GM21825 (cell line): Measurements from ENCODE around the gene CWC27.
A peak's percentile ranks its signal among the peaks of the same experiment; 100 is the strongest.
"Not testable (repeated sequence)": the region's sequence is repeated elsewhere in the genome, so short reads cannot be mapped to it uniquely, and the experiment has no call there.

Experiments used
- ATAC-seq: cut with Tn5 transposase; IDR thresholded peaks from one replicate; pipeline ENCODE4 v1.9.1; 2021; ENCODE audit warnings: mild to moderate bottlenecking, moderate library complexity; ENCODE audit not compliant: unreplicated experiment

Gene CWC27

DNA sequence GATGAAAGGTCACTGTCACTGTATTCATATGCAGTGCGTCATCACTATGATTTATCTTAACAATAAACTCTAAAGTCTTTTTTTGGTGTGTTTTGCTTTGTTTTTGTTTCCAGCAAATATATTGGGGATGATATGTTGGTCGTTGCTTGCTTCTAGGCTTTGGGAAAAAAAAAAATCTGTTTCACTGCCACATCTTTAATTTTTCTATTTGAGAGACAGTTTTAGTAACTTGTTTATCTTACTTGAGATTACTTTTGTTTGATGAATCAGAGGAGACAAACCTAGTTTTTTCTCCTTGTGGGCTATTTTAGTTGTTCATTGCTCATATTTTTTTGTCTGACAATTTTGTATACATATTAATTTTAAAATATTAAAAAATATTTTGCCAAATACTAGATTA lies 19.4 kb downstream of the CWC27 start:
- no peak for ATAC-seq

DNA sequence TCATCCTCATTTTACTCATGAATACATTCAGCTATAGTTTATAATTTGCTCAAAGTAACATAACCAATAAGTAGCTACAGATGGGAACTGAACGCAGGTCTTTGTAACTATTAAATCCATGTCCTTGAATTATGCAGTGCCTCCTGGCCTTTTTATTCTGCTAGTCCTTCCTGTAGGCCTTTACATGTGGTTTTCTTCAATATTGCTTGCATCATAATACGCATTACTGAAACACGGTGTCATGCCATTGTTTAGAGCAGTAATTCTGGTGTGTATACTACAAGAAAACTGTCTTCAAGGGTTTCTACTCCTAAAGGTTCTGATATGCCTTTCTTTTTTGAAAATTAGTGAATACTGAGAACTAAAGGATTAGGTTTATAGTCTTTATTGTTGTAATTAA lies 20.7 kb downstream of the CWC27 start:
- ATAC-seq: no peak

DNA sequence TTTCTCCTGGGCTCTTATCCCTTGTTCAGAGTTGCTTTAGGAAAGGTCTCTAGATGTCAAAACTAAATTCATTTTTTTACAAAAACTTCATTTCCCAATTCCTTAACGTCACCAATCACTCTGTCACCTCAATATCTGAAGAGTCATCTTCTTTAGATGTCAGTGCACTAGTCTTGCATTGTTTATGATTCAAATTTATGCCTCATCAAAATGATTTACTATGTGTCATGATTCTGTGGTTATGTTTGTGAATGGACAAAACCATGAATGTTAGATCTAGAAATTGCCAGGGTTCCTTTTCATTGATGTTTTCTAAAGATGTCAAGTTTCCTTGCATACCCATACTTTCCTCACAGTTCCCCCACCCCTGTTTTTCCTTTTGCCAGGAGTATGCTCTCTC lies 21.5 kb downstream of the CWC27 start:
- no peak for ATAC-seq

DNA sequence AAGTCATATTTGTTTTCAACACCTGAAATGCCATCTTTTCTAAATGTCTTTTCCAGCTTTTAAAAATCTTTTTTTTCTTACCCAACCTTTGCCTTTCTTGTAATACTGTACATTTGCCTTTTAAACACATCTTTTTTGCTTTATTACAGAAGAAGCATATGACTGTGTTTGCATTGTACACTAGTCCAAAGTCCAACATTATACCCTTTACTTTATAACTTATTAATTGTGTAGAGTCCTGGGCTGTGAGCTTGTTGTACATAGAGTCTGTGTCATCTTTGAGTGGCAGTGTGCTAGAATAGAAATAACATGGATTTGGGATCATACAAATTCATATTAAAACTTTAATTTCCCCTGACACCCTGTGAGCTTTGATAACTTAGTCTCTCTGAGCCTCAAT lies 23.7 kb downstream of the CWC27 start:
- ATAC-seq: no peak

DNA sequence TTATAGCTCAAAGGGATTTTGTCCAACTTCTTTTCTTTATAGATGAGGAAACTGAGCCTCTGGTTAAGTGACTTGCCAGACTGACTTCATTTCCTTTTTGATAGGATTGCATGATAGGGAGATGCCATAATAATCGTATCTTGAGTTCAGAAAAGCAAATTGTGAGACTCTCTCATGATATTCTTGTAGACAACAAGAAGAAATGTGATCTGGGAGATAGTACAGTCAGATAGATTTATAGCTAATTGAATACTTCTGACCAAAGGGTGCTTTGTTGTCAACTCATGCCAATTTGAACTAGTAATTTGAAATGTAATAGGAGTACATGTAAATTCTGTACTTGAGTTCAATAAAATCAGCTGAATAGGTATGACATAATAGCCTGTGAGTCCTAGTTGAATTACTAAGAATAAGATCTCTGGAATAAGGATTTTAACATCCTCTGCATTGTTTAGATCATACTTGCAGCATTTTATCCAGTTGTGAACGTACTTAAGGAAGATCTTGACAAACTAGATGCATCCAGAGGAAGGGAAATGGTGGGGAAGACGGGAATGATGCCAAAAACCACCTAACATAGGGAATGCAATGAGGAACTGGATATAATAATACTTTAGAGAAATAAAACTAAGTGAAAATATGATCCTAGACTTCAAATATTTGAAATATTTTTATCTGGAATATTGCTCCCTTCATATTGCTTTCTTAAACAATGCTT lies 25.5 kb downstream of the CWC27 start:
- no peak for ATAC-seq

DNA sequence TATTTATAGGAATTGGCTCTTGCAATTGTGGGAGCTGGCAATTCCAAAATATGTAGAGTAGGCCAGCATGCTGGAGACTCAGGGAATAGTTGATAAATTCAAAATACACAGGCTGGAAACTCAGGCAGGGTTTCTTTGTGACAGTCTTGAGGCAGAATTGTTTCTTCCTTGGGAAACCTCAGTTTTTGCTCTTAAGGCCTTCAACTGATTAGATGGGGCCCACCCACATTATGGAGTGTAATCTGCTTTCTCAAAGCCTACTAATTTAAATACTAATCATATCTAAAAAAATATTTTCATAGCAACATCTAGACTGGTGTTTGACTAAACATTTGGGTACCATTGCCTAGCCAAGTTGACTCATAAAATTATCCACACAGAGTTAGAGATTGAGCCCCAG lies 27.6 kb downstream of the CWC27 start:
- no peak for ATAC-seq

DNA sequence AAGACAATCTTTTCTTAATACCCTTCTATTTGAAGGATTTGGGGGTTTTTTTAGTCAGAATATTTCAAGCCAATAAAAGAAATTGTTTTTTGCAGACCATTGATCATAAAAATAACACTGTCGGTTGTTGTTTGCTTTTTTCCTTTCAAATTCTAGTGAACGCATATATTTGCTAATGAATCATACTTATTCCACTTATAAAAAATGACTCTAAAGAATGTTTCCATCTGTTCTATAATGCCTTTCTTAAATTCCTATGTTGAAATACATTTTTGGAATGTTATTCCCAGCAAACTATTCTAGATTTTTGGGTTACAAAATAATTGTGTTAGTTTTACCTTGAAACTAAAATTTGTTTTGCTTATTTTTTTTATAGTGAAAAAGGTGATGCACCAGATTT lies 32.2 kb downstream of the CWC27 start:
- ATAC-seq: no peak

DNA sequence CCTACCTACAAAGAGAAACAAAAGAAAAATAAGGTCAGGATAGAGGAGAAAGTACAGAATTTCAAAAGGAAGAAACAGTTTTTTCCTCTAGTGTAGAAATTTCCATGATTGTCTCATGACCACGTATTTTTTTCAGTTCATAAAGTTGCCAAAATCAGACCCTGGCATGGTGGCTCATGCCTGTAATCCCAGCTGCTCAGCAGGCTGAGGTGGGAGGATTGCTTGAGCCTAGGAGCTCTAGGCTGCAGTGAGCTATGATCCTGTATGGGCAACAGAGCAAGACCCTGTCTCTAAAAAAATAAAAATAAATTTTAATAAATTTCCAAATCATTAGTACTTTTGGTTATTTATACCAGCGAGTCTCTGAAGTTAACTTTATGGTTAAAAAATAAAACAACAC lies 37.8 kb downstream of the CWC27 start:
- no peak for ATAC-seq

DNA sequence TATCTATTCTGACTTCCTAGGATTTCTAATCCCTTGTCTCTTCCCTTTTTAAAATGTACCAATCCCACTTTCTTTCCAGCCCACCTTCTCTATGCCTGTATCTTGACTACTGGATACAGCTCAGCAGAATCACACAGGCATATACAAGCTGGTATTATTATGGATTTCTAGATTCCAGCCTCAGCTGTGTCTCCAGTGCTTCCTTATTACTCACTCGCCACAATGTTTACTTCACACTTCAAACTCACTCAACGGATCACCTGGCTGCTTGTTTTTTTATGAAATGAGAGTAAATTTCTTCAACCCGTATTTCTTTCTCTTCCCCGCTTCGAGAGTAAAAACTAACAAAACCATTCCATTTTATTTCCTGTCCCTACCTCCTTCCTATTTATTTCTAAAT lies 38.8 kb downstream of the CWC27 start:
- no peak for ATAC-seq

DNA sequence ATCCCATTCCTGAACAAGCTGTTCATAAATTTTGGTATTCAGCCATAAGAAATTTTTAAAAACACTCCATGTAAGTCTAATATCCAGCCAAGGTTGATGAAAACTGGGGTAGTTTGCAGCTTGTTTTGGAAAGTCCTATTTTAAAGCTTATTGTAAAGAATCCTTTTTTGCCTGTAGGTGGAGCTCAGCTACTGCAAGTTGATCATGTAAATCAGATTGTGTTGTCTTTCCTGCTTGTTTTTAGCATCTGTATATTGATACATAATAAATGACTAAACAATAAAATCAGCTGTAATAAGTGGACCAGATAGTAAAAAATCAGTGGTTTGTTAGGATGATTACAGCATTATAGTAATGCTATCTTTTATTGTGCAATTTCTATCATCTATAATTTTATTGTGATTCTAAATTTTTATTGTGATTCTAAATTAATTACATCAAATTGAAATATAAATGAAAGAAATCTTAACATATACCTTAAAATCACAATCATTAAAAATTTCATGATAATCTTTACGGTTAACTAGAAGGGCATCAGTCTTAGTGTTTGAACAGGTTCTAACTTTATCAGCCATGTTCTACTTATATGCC lies 42.4 kb downstream of the CWC27 start:
- ATAC-seq: no peak

DNA sequence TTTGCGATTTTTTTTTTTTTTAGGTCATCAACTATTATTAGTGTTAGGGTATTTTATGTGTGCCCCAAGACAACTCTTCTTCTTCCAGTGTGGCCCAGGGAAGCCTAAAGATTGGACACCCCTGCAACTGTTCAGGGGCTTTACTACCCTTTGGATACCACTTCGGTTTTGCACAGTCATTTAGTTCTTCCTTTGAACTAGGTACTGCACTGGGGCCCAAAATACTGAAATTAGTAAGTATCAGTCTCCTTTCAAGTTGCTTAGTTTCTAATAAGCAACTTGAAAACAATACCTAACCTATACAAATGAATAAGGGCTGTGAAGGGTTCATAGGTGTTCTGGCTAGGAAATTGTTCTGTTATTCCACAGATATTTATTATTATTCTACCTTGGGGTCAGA lies 45.3 kb downstream of the CWC27 start:
- ATAC-seq: peak; percentile 92

DNA sequence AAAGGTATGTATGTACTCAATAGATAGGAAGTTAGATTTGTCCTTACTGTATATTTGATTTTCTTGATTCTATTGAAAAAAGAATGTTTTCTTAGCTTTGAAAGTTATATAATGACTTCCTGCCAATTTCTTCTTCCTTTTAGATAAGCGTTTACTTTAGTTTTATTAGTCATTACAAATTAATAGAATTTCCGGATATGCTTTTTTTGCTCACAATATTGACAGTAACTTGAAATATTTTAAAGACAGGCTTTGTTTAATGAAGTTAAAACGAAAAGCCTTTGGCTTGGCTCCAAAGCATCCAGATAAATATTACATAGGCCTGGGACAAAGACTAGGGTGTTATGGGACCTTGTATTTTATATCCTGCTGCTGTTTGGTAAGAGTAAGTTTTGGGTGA lies 49.5 kb downstream of the CWC27 start:
- no peak for ATAC-seq

DNA sequence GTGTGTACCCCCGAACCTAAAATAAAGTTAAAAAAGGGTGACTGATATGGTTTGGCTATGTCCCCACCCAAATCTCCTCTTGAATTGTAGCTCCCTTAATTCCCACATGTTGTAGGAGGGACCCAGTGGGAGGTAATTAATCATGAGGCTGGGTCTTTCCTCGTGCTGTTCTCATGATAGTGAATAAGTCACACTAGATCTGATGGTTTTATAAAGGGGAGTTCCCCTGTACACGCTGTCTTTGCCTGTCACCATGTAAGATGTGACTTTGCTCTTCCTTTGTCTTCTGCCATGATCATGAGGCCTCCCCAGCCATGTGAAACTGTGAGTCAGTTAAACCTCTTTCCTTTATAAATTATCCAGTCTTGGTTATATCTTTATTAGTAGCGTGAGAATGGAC lies 50.6 kb downstream of the CWC27 start:
- ATAC-seq: not testable (repeated sequence)

DNA sequence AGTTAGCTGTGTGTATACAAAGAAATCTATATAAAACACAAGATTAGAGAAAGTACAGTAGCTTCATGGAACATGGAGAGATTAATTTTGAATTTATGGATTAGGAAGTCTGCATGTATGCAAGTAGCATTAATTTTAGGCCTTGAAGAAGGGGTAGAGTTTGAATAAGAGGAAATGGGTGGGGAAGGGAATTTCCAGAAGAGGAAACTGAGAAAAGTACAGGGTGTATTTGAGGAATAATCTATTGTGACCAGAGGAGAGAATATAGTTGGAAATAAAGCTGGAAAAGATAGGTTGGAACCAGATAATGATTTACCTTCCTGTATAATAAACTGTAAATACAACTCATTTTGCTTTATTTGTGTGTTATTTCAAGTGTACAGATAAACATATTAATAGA lies 53.6 kb downstream of the CWC27 start:
- ATAC-seq: no peak

DNA sequence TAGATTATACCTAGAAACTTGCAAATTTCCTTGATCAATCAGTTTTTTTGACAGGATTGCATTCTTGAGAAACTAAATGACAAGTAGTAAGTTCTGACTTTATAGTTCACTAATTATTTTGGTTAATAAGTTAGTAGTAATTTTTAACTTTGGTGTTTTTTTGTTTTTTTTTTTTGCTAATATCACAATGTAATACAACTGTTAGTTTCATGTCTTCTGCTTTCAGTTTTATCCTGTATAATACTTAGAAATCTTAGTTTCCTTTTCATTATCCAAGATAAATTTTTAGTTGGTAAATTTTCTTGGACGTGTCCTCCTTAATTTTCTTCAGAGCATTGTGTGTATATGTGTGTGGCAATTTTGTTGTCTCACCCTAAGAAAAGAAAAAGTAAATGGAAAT lies 57.8 kb downstream of the CWC27 start:
- ATAC-seq: no peak

DNA sequence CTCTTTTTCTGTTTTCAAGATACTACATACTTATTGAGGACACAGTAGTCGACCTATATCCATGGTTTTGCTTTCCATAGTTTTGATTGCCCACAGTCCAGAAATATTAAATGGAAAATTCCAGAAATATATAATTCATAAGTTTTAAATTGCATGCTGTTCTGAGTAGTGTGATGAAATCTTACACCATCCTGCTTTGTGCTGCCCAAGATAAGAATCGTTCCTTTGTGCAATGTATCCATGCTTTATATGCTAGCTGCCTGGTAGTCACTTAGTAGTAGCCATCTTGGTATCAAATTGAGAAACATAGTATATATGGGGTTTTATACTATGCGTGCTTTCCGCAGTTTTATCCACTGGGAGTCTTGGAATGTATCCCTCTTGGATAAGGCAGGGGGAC lies 59.0 kb downstream of the CWC27 start:
- no peak for ATAC-seq

DNA sequence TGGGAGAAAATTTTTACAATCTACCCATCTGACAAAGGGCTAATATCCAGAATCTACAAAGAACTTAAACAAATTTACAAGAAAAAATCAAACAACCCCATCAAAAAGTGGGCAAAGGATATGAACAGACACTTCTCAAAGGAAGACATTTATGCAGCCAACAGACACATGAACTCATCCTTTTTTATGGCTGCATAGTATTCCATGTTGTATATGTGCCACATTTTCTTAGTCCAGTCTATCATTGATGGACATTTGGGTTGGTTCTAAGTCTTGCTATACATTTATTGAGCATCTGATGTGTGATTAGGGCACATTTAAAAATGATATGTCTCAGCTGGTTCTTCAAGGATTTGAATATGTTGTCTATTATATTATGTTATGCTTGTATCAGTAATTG lies 61.9 kb downstream of the CWC27 start:
- ATAC-seq: not testable (repeated sequence)

DNA sequence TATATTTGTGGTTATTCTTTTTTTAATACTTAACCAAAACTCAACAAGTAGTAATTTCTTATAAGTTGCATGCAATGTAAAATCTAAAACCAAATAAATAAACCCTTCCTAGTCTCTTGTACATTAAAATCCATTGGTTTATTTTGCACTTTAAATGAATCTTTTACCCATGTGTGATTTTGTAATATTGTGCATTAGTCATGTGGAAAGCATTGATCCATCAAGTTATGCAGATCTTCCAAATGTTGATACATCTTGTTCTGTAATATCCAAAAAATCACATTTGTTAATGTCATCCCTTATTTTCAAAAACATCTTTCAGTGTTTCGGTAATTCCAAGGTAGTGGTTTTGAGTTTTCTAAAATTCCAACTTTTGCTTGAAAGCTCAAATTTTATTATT lies 63.3 kb downstream of the CWC27 start:
- ATAC-seq: no peak

DNA sequence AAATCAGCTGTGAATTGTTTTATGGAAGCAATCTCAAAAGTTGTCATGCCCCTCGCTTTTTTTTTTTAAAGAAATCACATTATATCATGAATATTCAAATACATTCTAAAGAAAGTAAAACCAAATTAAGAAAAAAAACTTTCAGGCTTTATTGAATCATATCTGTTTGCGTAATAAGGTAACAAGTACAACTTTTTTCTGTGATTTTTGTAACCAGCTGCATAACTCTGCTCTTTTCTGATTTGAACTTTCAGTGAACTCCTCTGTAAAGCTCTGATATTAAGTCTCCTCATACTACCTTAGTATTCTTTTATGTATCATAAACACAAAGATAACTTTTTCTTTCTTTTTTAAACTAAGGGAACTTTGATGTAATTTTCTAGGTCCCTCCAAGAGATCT lies 65.3 kb downstream of the CWC27 start:
- no peak for ATAC-seq

DNA sequence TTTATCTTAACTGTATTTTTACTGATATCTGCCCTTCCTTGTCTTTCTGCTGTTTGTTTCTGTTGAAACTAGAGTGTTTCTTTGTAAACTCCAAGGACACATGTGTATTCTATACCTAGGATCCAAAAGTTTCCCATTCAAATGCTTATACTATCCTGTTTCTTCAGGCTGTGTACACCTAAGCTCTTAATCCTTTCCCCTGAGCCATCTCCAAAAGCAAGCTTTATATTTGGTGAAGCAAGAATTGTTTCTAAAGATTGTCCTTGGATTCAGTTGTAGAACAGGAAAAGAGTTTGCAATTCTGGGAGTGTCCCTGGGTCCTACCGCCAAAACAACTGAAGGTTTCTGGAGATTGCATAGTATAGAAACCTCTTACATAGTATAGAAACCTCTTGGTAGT lies 65.9 kb downstream of the CWC27 start:
- no peak for ATAC-seq

DNA sequence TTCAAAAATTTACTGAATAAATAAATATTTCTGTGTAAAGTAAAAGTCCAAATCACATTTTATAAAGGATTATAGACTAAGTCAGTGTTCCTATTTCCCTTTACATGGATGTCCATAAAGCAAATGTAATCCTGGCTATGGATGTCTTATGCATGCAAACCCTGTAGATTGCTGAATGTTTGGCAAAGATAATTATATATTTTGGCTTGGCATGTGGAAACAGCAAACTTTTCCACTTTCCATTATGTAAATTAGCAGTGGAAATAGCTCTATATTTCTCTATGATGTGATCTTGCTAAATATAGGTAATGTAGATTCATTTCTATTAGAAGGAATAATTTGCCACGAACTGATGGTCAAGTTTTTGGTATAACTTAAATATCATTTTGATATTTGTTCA lies 66.5 kb downstream of the CWC27 start:
- no peak for ATAC-seq

DNA sequence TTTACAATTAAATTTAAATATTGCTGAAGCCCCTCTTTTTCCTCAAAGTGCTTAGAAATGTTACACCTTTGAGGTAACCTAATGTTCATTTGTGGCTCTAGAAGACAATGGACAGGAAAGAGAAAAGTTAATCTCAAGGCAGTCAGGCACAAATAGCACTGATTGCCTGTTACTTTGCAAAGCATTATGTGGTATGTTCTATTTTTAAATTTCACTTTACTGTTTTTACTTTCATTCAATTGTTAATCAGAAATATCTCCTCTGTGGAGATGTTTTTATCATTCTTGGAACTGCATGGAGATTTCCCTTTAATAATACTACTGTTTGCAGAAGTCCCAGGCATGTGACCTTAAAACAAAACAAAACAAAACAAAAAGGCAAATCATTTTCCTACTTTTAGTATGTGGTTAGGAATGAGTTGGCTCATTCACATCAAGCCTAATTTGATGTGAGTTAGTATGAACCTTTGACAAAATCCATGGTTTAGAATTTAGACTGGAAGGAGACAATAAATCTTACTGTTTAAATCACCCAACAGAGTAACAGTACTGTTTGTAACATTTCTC lies 67.5 kb downstream of the CWC27 start:
- ATAC-seq: no peak

DNA sequence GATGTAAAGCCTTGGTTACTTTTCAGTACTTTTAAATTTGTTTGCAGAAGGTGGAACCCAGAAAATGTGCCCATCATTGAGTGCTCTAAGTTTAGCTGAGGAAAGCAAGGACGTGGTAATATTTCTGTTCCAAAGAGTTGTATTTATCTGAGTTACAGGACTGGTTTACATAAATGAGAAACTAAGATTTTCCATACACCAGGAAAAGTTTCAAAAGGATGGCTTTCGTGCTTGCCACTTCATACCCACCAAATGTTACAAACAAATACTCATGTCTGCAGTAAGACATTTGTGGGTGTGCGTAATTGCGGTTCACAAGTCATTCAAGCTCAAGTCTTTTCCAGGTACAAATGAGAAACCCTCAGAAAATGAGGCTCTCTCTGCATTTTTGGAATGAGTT lies 68.1 kb downstream of the CWC27 start:
- no peak for ATAC-seq
